Spleen (tissue), 11 donors: ENCODE data around the gene GFPT1. TPM values are rescaled to one million over a fixed set of nuclear protein-coding genes. Genes with fewer than 3 reads are reported as not detected.

ENCODE experiments used
- DNase-seq: peaks from one replicate; pipeline ENCODE4 v3.0.0-alpha.2; 2020
- H3K27ac ChIP-seq, 8 donors: fragments of 200-600 bp; sonication (generic) in 7 of 8; 1 replicate in 4 of 8; 2 replicates in 4 of 8; pipeline versions ENCODE4 v1.5.0 to v1.8.0; 2016 to 2021; ENCODE audit warnings: inconsistent platforms in 4 of 8, mild to moderate bottlenecking in 4 of 8, moderate library complexity in 1 of 8
- H3K27me3 ChIP-seq, 7 donors: fragments of 200-600 bp; sonication (generic) in 6 of 7; replicated peaks in 1 of 7; 1 replicate in 4 of 7; 2 replicates in 3 of 7; pipeline versions ENCODE4 v1.5.0 to v1.8.0; 2016 to 2021; ENCODE audit warnings: inconsistent platforms in 3 of 7, mild to moderate bottlenecking in 1 of 7
- H3K36me3 ChIP-seq, 6 donors: fragments of 200-600 bp; sonication (generic) in 5 of 6; 1 replicate in 4 of 6; 2 replicates in 2 of 6; pipeline versions ENCODE4 v1.5.0 to v1.8.0; 2016 to 2021; ENCODE audit warnings: inconsistent platforms in 2 of 6
- H3K4me1 ChIP-seq, 6 donors: fragments of 200-600 bp; sonication (generic) in 5 of 6; 1 replicate in 3 of 6; 2 replicates in 3 of 6; pipeline versions ENCODE4 v1.5.0 to v1.8.0; 2016 to 2021; ENCODE audit warnings: inconsistent platforms in 3 of 6
- H3K4me3 ChIP-seq, 8 donors: fragments of 200-600 bp; sonication (generic) in 7 of 8; 1 replicate in 4 of 8; 2 replicates in 4 of 8; pipeline versions ENCODE4 v1.5.0 to v1.8.0; 2016 to 2021; ENCODE audit warnings: inconsistent platforms in 4 of 8, mild to moderate bottlenecking in 4 of 8, moderate library complexity in 2 of 8
- H3K9me3 ChIP-seq, 8 donors: fragments of 200-600 bp; sonication (generic) in 7 of 8; 1 replicate in 4 of 8; 2 replicates in 4 of 8; pipeline versions ENCODE4 v1.5.0 to v1.8.0; 2016 to 2021; ENCODE audit warnings: inconsistent platforms in 4 of 8
- POLR2A ChIP-seq, 3 donors: fragments of 450-650 bp; IDR thresholded peaks; one replicate each; pipeline ENCODE4 v1.5.1; 2017; ENCODE audit warnings: antibody characterized with exemption in 3 of 3, mild to moderate bottlenecking in 1 of 3
- POLR2AphosphoS5 ChIP-seq, 3 donors: sonication (generic); formaldehyde crosslinking; IDR thresholded peaks; one replicate each; pipeline ENCODE4 v1.5.1; 2017; ENCODE audit warnings: antibody characterized with exemption in 3 of 3
- WGBS, 5 donors: extraction: QIAGEN DNeasy Blood & Tissue Kit in 3 of 5; methylation state at CpG; one replicate each; pipeline versions ENCODE4 v1.1.5 to v1.1.7; 2013 to 2018; 5-methylcytosine and 5-hydroxymethylcytosine counted together
- intact Hi-C: fragments of 100-400 bp; cut with DNase I; formaldehyde crosslinking; loops from one replicate; pipeline ENCODE4 v1.15.0; 2023; ENCODE audit warnings: low total_unique reads
- polyA plus RNA-seq, 3 donors: library from polyadenylated mRNA; stranded (reverse); fragments of 200-250 nt; gene quantifications; one replicate each; pipeline ENCODE4 v1.2.1, GENCODE V29; 2013
- total RNA-seq, 7 donors: library from RNA; depleted of rRNA in 3 of 7; stranded (reverse); fragments of >200 nt in 3 of 7; fragmentation: NEBNext Ultra II Directional in 4 of 7; extraction: Animal tissue kit (Norgen Biotek cat#: 25700) in 4 of 7; gene quantifications; one replicate each; pipeline versions ENCODE4 v1.1.0 to v1.2.1, GENCODE V29; 2016 to 2021
- TF ChIP-seq, protein P1 (sequence below), 11 experiments: fragments of 200-600 bp in 7 of 11; fragments of 450-650 bp in 4 of 11; sonication (generic) in 4 of 11; IDR thresholded peaks in 8 of 11; conservative IDR thresholded peaks in 3 of 11; 1 replicate in 7 of 11; 2 replicates in 4 of 11; pipeline versions ENCODE4 v1.4.0 to v1.8.0; 2016 to 2021; ENCODE audit warnings: antibody characterized with exemption in 11 of 11, inconsistent platforms in 4 of 11, mild to moderate bottlenecking in 1 of 11
- donor health status: healthy with polysubstance abuse.
- donor health status: DM: no; HTN: no; CAD: no; lungs with moderate emphysema.
- donor health status: DM: no; HTN: no; CAD: no.
- donor health status: Bipolar disorder and iron deficiency.
- donor health status: healthy.
- donor health status: DM: no; HTN: no; CAD: no.
- donor health status: DM: yes; HTN: yes; CAD: no.

GFPT1 gene
- total and polyA plus RNA-seq, 10 donors: 2.4 to 27.7 (median 19.9) TPM

DNA sequence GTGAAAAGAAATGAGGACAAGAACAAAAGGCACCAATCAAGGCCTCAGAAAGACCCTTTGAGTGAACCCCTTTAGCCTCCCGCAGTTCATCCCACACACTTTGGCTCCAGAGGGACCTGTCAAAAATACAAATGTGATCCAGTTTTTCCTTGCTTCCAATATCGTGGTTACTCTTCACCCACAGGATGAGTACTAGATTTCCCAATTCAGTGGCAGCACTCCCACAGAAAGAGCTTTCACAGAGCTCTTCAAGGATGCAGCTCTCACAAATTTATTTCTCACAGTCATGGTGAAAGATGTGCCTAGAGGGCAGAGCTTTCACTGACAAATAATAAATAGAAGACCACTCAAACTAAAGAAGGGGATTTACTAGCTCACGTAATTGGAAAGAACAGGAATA, 3.0 kb upstream of the GFPT1 start:
- no peak overlapping the region for H3K4me3 ChIP-seq
- H3K27ac ChIP-seq: no peak overlapping the region
- WGBS, 5 donors: 69 to 86% (median 80%) methylated on average over 3 of the region's 3 CpGs
- intact Hi-C loops: no loop called here
- H3K36me3 ChIP-seq: peaks cover 0 to 18% (median 5%) of the 10 kb centered on the region in 6 donors
- H3K27me3 ChIP-seq: no peaks in the 10 kb centered on the region
- H3K9me3 ChIP-seq: no peaks in the 10 kb centered on the region
- peaks cover 8 to 34% (median 21%) of the 10 kb centered on the region in 6 donors for H3K4me1 ChIP-seq
- no peak for DNase-seq
- TF ChIP-seq, protein P1, sequence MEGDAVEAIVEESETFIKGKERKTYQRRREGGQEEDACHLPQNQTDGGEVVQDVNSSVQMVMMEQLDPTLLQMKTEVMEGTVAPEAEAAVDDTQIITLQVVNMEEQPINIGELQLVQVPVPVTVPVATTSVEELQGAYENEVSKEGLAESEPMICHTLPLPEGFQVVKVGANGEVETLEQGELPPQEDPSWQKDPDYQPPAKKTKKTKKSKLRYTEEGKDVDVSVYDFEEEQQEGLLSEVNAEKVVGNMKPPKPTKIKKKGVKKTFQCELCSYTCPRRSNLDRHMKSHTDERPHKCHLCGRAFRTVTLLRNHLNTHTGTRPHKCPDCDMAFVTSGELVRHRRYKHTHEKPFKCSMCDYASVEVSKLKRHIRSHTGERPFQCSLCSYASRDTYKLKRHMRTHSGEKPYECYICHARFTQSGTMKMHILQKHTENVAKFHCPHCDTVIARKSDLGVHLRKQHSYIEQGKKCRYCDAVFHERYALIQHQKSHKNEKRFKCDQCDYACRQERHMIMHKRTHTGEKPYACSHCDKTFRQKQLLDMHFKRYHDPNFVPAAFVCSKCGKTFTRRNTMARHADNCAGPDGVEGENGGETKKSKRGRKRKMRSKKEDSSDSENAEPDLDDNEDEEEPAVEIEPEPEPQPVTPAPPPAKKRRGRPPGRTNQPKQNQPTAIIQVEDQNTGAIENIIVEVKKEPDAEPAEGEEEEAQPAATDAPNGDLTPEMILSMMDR (IDR thresholded peaks at IDR 0.05 in 8 of 11, conservative IDR thresholded peaks at IDR 0.05 in 3 of 11): no peak
- TF ChIP-seq POLR2A (IDR thresholded peaks at IDR 0.05): no peak
- no peak for TF ChIP-seq POLR2AphosphoS5 (IDR thresholded peaks at IDR 0.05)

DNA sequence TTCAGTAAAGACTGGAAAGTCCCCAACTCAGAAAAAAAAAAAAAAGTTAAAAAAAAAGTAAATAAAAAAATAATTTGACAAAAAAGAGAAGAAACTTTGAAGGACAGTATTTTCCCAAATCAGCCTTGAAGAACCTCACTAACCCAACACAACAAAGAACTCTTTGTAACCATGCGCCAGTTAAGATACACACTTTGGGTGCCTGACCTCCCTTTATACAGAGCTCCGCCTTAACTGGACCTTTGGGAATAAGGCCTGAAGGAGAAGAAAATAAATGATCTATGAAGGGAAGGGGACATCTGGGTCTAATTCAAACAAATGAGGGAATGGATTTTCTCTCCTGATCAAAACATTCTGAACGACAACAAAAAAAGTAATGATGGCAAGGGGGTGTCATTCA, 2.2 kb upstream of the GFPT1 start:
- H3K36me3 ChIP-seq: peaks cover 0 to 11% (median 2%) of the 10 kb centered on the region in 6 donors
- WGBS, 5 donors: 93 to 100% (median 97%) methylated on average over 3 of the region's 3 CpGs
- TF ChIP-seq, protein P1 (IDR thresholded peaks at IDR 0.05 in 8 of 11, conservative IDR thresholded peaks at IDR 0.05 in 3 of 11): no peak
- TF ChIP-seq POLR2A (IDR thresholded peaks at IDR 0.05): no peak
- no peak for TF ChIP-seq POLR2AphosphoS5 (IDR thresholded peaks at IDR 0.05)
- peaks cover 11 to 41% (median 27%) of the 10 kb centered on the region in 6 donors for H3K4me1 ChIP-seq
- no peaks in the 10 kb centered on the region for H3K9me3 ChIP-seq
- H3K27ac ChIP-seq: no peak overlapping the region
- no peak overlapping the region for H3K4me3 ChIP-seq
- no peaks in the 10 kb centered on the region for H3K27me3 ChIP-seq
- intact Hi-C loops: no loop called here
- DNase-seq: no peak

DNA sequence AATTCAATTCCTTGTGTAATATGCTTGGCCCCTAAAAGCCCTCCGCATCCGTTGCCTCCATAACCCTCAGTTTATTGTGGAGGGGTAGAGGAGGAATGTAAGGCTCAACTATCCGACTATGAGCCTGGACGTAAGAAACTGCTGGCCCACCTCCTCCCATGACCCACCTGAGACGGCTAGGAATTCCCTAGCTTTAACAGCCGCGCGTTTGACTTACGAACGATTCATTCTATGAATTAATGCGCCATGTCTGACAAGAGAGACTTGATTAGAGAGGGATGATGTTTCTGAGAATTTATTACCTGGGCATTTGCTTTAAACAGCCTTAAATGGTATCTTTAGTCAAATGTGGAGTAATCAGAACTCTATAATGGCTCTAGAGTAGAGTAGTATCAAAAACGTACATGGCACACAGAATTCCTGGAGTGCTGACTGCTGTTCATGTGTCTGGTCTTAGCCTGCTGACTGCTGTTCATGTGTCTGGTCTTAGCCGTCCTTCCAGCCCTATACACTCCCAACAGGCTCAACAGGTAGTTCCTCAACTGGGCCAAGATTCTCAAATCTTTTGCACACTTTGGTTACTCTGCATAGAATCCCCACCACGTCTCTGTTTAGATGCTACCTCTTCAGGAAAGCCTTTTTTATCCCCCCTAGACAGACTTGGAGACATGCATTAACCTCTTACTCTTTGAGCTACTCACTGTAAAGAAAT, 899 bp upstream of the GFPT1 start:
- no peaks in the 10 kb centered on the region for H3K9me3 ChIP-seq
- WGBS, 5 donors: 74 to 86% (median 83%) methylated on average over 14 of the region's 14 CpGs
- intact Hi-C loops: no loop called here

DNA sequence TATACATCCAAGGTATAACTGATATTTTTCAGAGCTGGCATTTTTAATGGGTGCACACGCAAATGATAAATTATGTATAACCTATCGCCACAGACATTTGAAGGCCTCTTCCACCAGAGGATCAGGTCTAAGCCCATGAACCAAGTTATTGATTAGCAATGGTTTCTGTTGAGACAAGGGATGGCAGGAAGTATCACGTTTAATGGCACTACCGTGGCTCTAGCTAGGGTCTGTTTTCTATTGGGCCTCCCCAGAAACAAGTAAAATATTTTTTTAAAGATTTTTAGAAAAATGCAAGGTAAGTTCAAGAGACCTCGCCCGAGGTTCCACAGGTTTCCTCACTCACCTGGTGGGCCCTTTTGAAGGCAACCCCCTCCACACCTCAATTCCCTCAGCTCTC, 667 bp downstream of the GFPT1 start:
- no peak for DNase-seq
- intact Hi-C loops: no loop called here
- TF ChIP-seq, protein P1 (IDR thresholded peaks at IDR 0.05 in 8 of 11, conservative IDR thresholded peaks at IDR 0.05 in 3 of 11): no peak
- TF ChIP-seq POLR2AphosphoS5 (IDR thresholded peaks at IDR 0.05) (no peak), POLR2A (IDR thresholded peaks at IDR 0.05) (no peak)

More for the DNA sequence above, 899 bp upstream of the GFPT1 start:
- Histone ChIP-seq H3K4me1 (peaks cover 11 to 54% (median 38%) of the 10 kb centered on the region in 6 donors), H3K27me3 (no peaks in the 10 kb centered on the region), H3K27ac (peak overlapping the region; percentile 73 to 94 (median 88)), H3K36me3 (no peaks in the 10 kb centered on the region), H3K4me3 (peak overlapping the region; percentile 72 to 98 (median 92))
- TF ChIP-seq POLR2AphosphoS5 (IDR thresholded peaks at IDR 0.05) (no peak), POLR2A (IDR thresholded peaks at IDR 0.05) (no peak)
- TF ChIP-seq, protein P1 (IDR thresholded peaks at IDR 0.05 in 8 of 11, conservative IDR thresholded peaks at IDR 0.05 in 3 of 11): no peak
- DNase-seq: no peak

More for the DNA sequence above, 667 bp downstream of the GFPT1 start:
- peak overlapping the region; percentile 72 to 98 (median 92) for H3K4me3 ChIP-seq
- no peaks in the 10 kb centered on the region for H3K27me3 ChIP-seq
- H3K27ac ChIP-seq: peak overlapping the region; percentile 73 to 94 (median 88)
- no peaks in the 10 kb centered on the region for H3K9me3 ChIP-seq
- no peaks in the 10 kb centered on the region for H3K36me3 ChIP-seq
- 8 to 14% (median 9%) methylated on average over 6 of the region's 6 CpGs for WGBS, 5 donors
- H3K4me1 ChIP-seq: peaks cover 11 to 70% (median 48%) of the 10 kb centered on the region in 6 donors
